Liver (tissue), 9 donors: ENCODE data around the gene CAMKMT. TPM values are rescaled to one million over a fixed set of nuclear protein-coding genes. Genes with fewer than 3 reads are reported as not detected.

Source experiments
- DNase-seq: peaks from one replicate; pipeline ENCODE4 v3.0.0-alpha.2; 2017; ENCODE audit warnings: low spot score
- H3K27ac ChIP-seq, 2 donors: one replicate each; pipeline ENCODE4 v1.7.0; 2013; ENCODE audit warnings: inconsistent platforms in 2 of 2, low read length in 2 of 2, control low read depth in 1 of 2, low read depth in 1 of 2, mild to moderate bottlenecking in 1 of 2
- H3K27me3 ChIP-seq, 4 donors: one replicate each; pipeline versions ENCODE4 v1.6.1 to v1.7.0; 2013; ENCODE audit warnings: low read length in 3 of 4, inconsistent platforms in 1 of 4, mild to moderate bottlenecking in 1 of 4, moderate library complexity in 1 of 4; ENCODE audit not compliant: control insufficient read depth in 4 of 4, insufficient read depth in 4 of 4
- H3K36me3 ChIP-seq, 4 donors: one replicate each; pipeline versions ENCODE4 v1.6.1 to v1.7.0; 2013; ENCODE audit warnings: low read length in 3 of 4, mild to moderate bottlenecking in 3 of 4, low read depth in 1 of 4, moderate library complexity in 1 of 4; ENCODE audit not compliant: control insufficient read depth in 4 of 4, insufficient read depth in 3 of 4
- H3K4me1 ChIP-seq, 4 donors: one replicate each; pipeline versions ENCODE4 v1.6.1 to v1.7.0; 2013; ENCODE audit warnings: low read length in 3 of 4, mild to moderate bottlenecking in 3 of 4, moderate library complexity in 1 of 4; ENCODE audit not compliant: control insufficient read depth in 4 of 4, insufficient read depth in 4 of 4
- H3K4me3 ChIP-seq, 3 donors: one replicate each; pipeline versions ENCODE4 v1.6.1 to v1.7.0; 2013; ENCODE audit warnings: low read length in 3 of 3, control low read depth in 1 of 3, low read depth in 1 of 3, mild to moderate bottlenecking in 1 of 3
- H3K9ac ChIP-seq, 2 donors: one replicate each; pipeline ENCODE4 v1.7.0; 2013; ENCODE audit warnings: low read length in 2 of 2, mild to moderate bottlenecking in 2 of 2, moderate library complexity in 2 of 2, control low read depth in 1 of 2, low read depth in 1 of 2
- H3K9me3 ChIP-seq, 4 donors: one replicate each; pipeline versions ENCODE4 v1.6.1 to v1.7.0; 2013; ENCODE audit warnings: low read length in 3 of 4; ENCODE audit not compliant: control insufficient read depth in 4 of 4
- ATF3 ChIP-seq: IDR thresholded peaks from 2 replicates; pipeline ENCODE4 v1.6.1; 2016; ENCODE audit warnings: antibody characterized with exemption
- FOXA2 ChIP-seq: IDR thresholded peaks from 2 replicates; pipeline ENCODE4 v1.6.1; 2016; ENCODE audit warnings: antibody characterized with exemption
- HNF4A ChIP-seq, 2 donors: conservative IDR thresholded peaks; 2 replicates each; pipeline ENCODE4 v1.6.1; 2016; ENCODE audit warnings: antibody characterized with exemption in 2 of 2, mild to moderate bottlenecking in 2 of 2
- HNF4G ChIP-seq: IDR thresholded peaks from 2 replicates; pipeline ENCODE4 v1.6.1; 2016; ENCODE audit warnings: antibody characterized with exemption
- JUND ChIP-seq, 2 donors: IDR thresholded peaks; 2 replicates each; pipeline ENCODE4 v1.6.1; 2016; ENCODE audit warnings: antibody characterized with exemption in 2 of 2
- NR2F2 ChIP-seq: IDR thresholded peaks from 2 replicates; pipeline ENCODE4 v1.6.1; 2016; ENCODE audit warnings: antibody characterized with exemption
- RAD21 ChIP-seq, 2 donors: IDR thresholded peaks; 2 replicates each; pipeline ENCODE4 v1.6.1; 2016; ENCODE audit warnings: antibody characterized with exemption in 2 of 2, mild to moderate bottlenecking in 2 of 2
- REST ChIP-seq: IDR thresholded peaks from 2 replicates; pipeline ENCODE4 v1.6.1; 2016; ENCODE audit warnings: antibody characterized with exemption, mild to moderate bottlenecking
- RXRA ChIP-seq, 2 donors: IDR thresholded peaks; 2 replicates each; pipeline ENCODE4 v1.6.1; 2017 to 2018; ENCODE audit warnings: antibody characterized with exemption in 2 of 2, mild to moderate bottlenecking in 1 of 2
- SP1 ChIP-seq: IDR thresholded peaks from 2 replicates; pipeline ENCODE4 v1.6.1; 2018; ENCODE audit warnings: antibody characterized with exemption, mild to moderate bottlenecking
- TAF1 ChIP-seq: conservative IDR thresholded peaks from 2 replicates; pipeline ENCODE4 v1.6.1; 2016; ENCODE audit warnings: antibody characterized with exemption, mild to moderate bottlenecking
- YY1 ChIP-seq: IDR thresholded peaks from 2 replicates; pipeline ENCODE4 v1.6.1; 2016; ENCODE audit warnings: antibody characterized with exemption, mild to moderate bottlenecking
- ZBTB33 ChIP-seq: IDR thresholded peaks from 2 replicates; pipeline ENCODE4 v1.6.1; 2016; ENCODE audit warnings: antibody characterized with exemption
- WGBS: extraction: QIAGEN DNeasy Blood & Tissue Kit; methylation state at CpG from one replicate; pipeline ENCODE4 v1.1.7; 2013; 5-methylcytosine and 5-hydroxymethylcytosine counted together
- polyA plus RNA-seq, 2 donors: library from polyadenylated mRNA; stranded (reverse) in 1 of 2; unstranded in 1 of 2; fragments of 200-250 nt in 1 of 2; fragments of >200 nt in 1 of 2; fragmentation: Nextera tagmentation in 1 of 2; extraction: Ambion mirVana in 1 of 2; gene quantifications; one replicate each; pipeline versions ENCODE4 v1.2.1 to v1.2.3, GENCODE V29; 2013 to 2015
- total RNA-seq, 2 donors: library from RNA; depleted of rRNA; stranded (reverse); fragments of >200 nt; gene quantifications; one replicate each; pipeline ENCODE4 v1.2.3, GENCODE V29; 2014
- donor health status: healthy.
- donor health status: healthy.
- donor health status: healthy.
- donor health status: healthy.
- donor health status: healthy.

Gene CAMKMT
- total and polyA plus RNA-seq, 4 donors: 1.5 to 12.7 (median 7.1) TPM

- WGBS: 46% methylated on average over 5 of the region's 5 CpGs
- peaks cover 0 to 3% (median 2%) of the 10 kb centered on the region in 4 donors for H3K4me1 ChIP-seq
Observed at GRCh38 chr2:44759823-44760222, 398.1 kb downstream of the CAMKMT start.

GRCh38 chr2:44763275-44763782 is 401.6 kb downstream of the CAMKMT start:
- WGBS: 73% methylated on average over 8 of the region's 8 CpGs
- H3K4me3 ChIP-seq: no peak overlapping the region

More at GRCh38 chr2:44759823-44760222, 398.1 kb downstream of the CAMKMT start:
- Histone ChIP-seq H3K9ac (no peak overlapping the region), H3K9me3 (no peaks in the 10 kb centered on the region), H3K27ac (no peak overlapping the region), H3K27me3 (no peaks in the 10 kb centered on the region), H3K36me3 (no peaks in the 10 kb centered on the region), H3K4me3 (no peak overlapping the region)
- DNase-seq: no peak
- no peak for TF ChIP-seq TAF1
- TF ChIP-seq SP1: peak; percentile 8
- TF ChIP-seq REST: no peak
- TF ChIP-seq JUND (IDR thresholded peaks at IDR 0.05): no peak
- peak; percentile 59 to 64 for TF ChIP-seq HNF4A (conservative IDR thresholded peaks at IDR 0.05)
- no peak for TF ChIP-seq HNF4G
- peak; percentile 50 for TF ChIP-seq FOXA2
- no peak for TF ChIP-seq RAD21 (IDR thresholded peaks at IDR 0.05)
- TF ChIP-seq RXRA (IDR thresholded peaks at IDR 0.05): peak in 1 of 2 donors; percentile 20
- peak; percentile 49 for TF ChIP-seq YY1
- no peak for TF ChIP-seq NR2F2

More at GRCh38 chr2:44763275-44763782, 401.6 kb downstream of the CAMKMT start:
- TF ChIP-seq TAF1 (no peak), JUND (IDR thresholded peaks at IDR 0.05) (no peak), ZBTB33 (no peak), FOXA2 (no peak), ATF3 (no peak), RXRA (IDR thresholded peaks at IDR 0.05) (no peak), YY1 (no peak), NR2F2 (no peak), RAD21 (IDR thresholded peaks at IDR 0.05) (no peak), HNF4A (conservative IDR thresholded peaks at IDR 0.05) (no peak), SP1 (no peak)
- H3K9me3 ChIP-seq: no peaks in the 10 kb centered on the region
- H3K27ac ChIP-seq: no peak overlapping the region
- no peak for DNase-seq
- no peak overlapping the region for H3K9ac ChIP-seq
- H3K4me1 ChIP-seq: peaks cover 0 to 3% (median 2%) of the 10 kb centered on the region in 4 donors
- peaks cover 0 to 5% (median 0%) of the 10 kb centered on the region in 4 donors for H3K27me3 ChIP-seq
- no peaks in the 10 kb centered on the region for H3K36me3 ChIP-seq
